SU-DHL-6 (cell line): ENCODE results near the gene ADARB2.

Experiments
- H2AFZ ChIP-seq: fragments of 200-600 bp; sonication (generic); 2 replicates; pipeline ENCODE4 v1.6.1; 2014; ENCODE audit warnings: low read depth, mild to moderate bottlenecking, moderate library complexity, mixed read lengths, antibody characterized with exemption, low read length; ENCODE audit not compliant: severe bottlenecking
- H3F3A ChIP-seq: fragments of 200-600 bp; shearing (Covaris generic); 2 replicates; pipeline ENCODE4 v1.6.0; 2016; ENCODE audit warnings: antibody characterized with exemption, mild to moderate bottlenecking; ENCODE audit not compliant: insufficient read depth
- H3K27ac ChIP-seq: fragments of 200-600 bp; sonication (generic); 2 replicates; pipeline ENCODE4 v1.5.1; 2016; ENCODE audit warnings: low read depth, mild to moderate bottlenecking, low read length, moderate library complexity, mixed read lengths
- H3K27me3 ChIP-seq: fragments of 200-600 bp; sonication (generic), shearing (Covaris generic); 2 replicates; pipeline ENCODE4 v1.6.0; 2014; ENCODE audit warnings: mild to moderate bottlenecking, low read length
- H3K36me3 ChIP-seq: fragments of 200-600 bp; sonication (generic); 2 replicates; pipeline ENCODE4 v1.6.1; 2014; ENCODE audit warnings: mild to moderate bottlenecking, low read length, mixed read lengths
- H3K4me2 ChIP-seq: fragments of 300-600, 200-600 bp; shearing (Covaris generic), sonication (generic); 2 replicates; pipeline ENCODE4 v1.6.0; 2014; ENCODE audit warnings: low read length, low read depth, mild to moderate bottlenecking; ENCODE audit not compliant: poor library complexity, severe bottlenecking
- H3K4me3 ChIP-seq: fragments of 200-600 bp; sonication (generic); 2 replicates; pipeline ENCODE4 v1.5.1; 2014; ENCODE audit warnings: antibody characterized with exemption, low read length, mild to moderate bottlenecking, mixed read lengths; ENCODE audit not compliant: insufficient read depth, poor library complexity, severe bottlenecking
- H3K79me2 ChIP-seq: fragments of 200-600 bp; sonication (generic); 2 replicates; pipeline ENCODE4 v1.6.1; 2014; ENCODE audit warnings: mild to moderate bottlenecking, low read length, moderate library complexity; ENCODE audit not compliant: insufficient read depth
- H3K9ac ChIP-seq: fragments of 200-600 bp; sonication (generic); 2 replicates; pipeline ENCODE4 v1.7.0; 2014; ENCODE audit warnings: mild to moderate bottlenecking, low read length
- H3K9me2 ChIP-seq: fragments of 200-600 bp; sonication (generic); replicated peaks from 2 replicates; pipeline ENCODE4 v1.6.1; 2014; ENCODE audit warnings: low read length; ENCODE audit not compliant: insufficient read depth
- H3K9me3 ChIP-seq: fragments of 200-600 bp; sonication (generic); 2 replicates; pipeline ENCODE4 v1.6.1; 2014; ENCODE audit warnings: low read length, mixed read lengths; ENCODE audit not compliant: insufficient read depth
- H4K20me1 ChIP-seq: fragments of 200-600 bp; sonication (generic); 2 replicates; pipeline ENCODE4 v1.6.1; 2014; ENCODE audit warnings: low read depth, mild to moderate bottlenecking, antibody characterized with exemption, low read length, moderate library complexity, mixed read lengths
- EZH2phosphoT487 ChIP-seq: fragments of 200-600 bp; sonication (generic), shearing (Covaris generic); conservative IDR thresholded peaks from 2 replicates; pipeline ENCODE4 v1.6.1; 2018; ENCODE audit warnings: mild to moderate bottlenecking, antibody characterized with exemption, low read length, moderate library complexity, mixed read lengths
- TF ChIP-seq, protein P1 (sequence below): fragments of 200-600 bp; sonication (generic); IDR thresholded peaks from one replicate; pipeline ENCODE4 v1.5.1; 2017; ENCODE audit warnings: antibody characterized with exemption, mild to moderate bottlenecking, low read length, moderate library complexity; ENCODE audit not compliant: insufficient read depth, poor library complexity, severe bottlenecking

The ADARB2 gene

GRCh38 chr10:1190791-1191490, 546.4 kb downstream of the ADARB2 start:
- Histone ChIP-seq H3K79me2 (no peaks in the 10 kb centered on the region), H3K9me2 (no peaks in the 10 kb centered on the region), H2AFZ (no peak overlapping the region), H3F3A (no peaks in the 10 kb centered on the region), H3K9ac (no peak overlapping the region), H3K9me3 (no peaks in the 10 kb centered on the region), H4K20me1 (no peaks in the 10 kb centered on the region; the same call in 1 of the 2 replicates), H3K27me3 (no peaks in the 10 kb centered on the region), H3K36me3 (no peaks in the 10 kb centered on the region), H3K27ac (no peak overlapping the region), H3K4me2 (no peak overlapping the region), H3K4me3 (no peak overlapping the region)
- no peak for TF ChIP-seq EZH2phosphoT487
- TF ChIP-seq, protein P1, sequence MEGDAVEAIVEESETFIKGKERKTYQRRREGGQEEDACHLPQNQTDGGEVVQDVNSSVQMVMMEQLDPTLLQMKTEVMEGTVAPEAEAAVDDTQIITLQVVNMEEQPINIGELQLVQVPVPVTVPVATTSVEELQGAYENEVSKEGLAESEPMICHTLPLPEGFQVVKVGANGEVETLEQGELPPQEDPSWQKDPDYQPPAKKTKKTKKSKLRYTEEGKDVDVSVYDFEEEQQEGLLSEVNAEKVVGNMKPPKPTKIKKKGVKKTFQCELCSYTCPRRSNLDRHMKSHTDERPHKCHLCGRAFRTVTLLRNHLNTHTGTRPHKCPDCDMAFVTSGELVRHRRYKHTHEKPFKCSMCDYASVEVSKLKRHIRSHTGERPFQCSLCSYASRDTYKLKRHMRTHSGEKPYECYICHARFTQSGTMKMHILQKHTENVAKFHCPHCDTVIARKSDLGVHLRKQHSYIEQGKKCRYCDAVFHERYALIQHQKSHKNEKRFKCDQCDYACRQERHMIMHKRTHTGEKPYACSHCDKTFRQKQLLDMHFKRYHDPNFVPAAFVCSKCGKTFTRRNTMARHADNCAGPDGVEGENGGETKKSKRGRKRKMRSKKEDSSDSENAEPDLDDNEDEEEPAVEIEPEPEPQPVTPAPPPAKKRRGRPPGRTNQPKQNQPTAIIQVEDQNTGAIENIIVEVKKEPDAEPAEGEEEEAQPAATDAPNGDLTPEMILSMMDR: no peak

GRCh38 chr10:1190052-1190395, 547.3 kb downstream of the ADARB2 start:
- Histone ChIP-seq H3K27ac (no peak overlapping the region), H2AFZ (no peak overlapping the region), H3K4me3 (no peak overlapping the region), H3K9me2 (no peaks in the 10 kb centered on the region), H3F3A (no peaks in the 10 kb centered on the region), H3K9me3 (no peaks in the 10 kb centered on the region), H3K4me2 (no peak overlapping the region), H3K36me3 (no peaks in the 10 kb centered on the region), H3K9ac (no peak overlapping the region), H3K27me3 (no peaks in the 10 kb centered on the region), H3K79me2 (no peaks in the 10 kb centered on the region), H4K20me1 (no peaks in the 10 kb centered on the region)
- TF ChIP-seq, protein P1: no peak
- no peak for TF ChIP-seq EZH2phosphoT487

- Histone ChIP-seq H2AFZ (no peak overlapping the region), H3F3A (no peaks in the 10 kb centered on the region), H3K9me3 (no peaks in the 10 kb centered on the region), H3K79me2 (no peaks in the 10 kb centered on the region), H3K27ac (no peak overlapping the region), H3K4me2 (no peak overlapping the region), H3K4me3 (no peak overlapping the region), H3K9ac (no peak overlapping the region), H3K9me2 (no peaks in the 10 kb centered on the region), H3K27me3 (no peaks in the 10 kb centered on the region), H3K36me3 (no peaks in the 10 kb centered on the region), H4K20me1 (no peaks in the 10 kb centered on the region)
- TF ChIP-seq EZH2phosphoT487: no peak
- TF ChIP-seq, protein P1: no peak
Measured at GRCh38 chr10:1189166-1190051, 547.9 kb downstream of the ADARB2 start.
